Transverse colon (tissue), 4 donors: ENCODE results near the gene SLC17A3. TPM values are rescaled to one million over a fixed set of nuclear protein-coding genes. Genes with fewer than 3 reads are reported as not detected.

ENCODE experiments used
- DNase-seq: peaks from one replicate; pipeline ENCODE4 v3.0.0-alpha.2; 2019
- H3K27ac ChIP-seq, 4 donors: fragments of 200-600 bp; sonication (generic); 2 replicates each; pipeline ENCODE4 v1.5.1; 2016 to 2018; ENCODE audit warnings: inconsistent platforms in 4 of 4
- H3K27me3 ChIP-seq: fragments of 200-600 bp; sonication (generic); 2 replicates; pipeline ENCODE4 v1.5.1; 2017; ENCODE audit warnings: inconsistent platforms
- H3K36me3 ChIP-seq, 4 donors: fragments of 200-600 bp; sonication (generic); 2 replicates each; pipeline ENCODE4 v1.5.1; 2017 to 2019; ENCODE audit warnings: inconsistent platforms in 4 of 4
- H3K4me1 ChIP-seq, 4 donors: fragments of 200-600 bp; sonication (generic); 2 replicates each; pipeline ENCODE4 v1.5.1; 2017 to 2020; ENCODE audit warnings: inconsistent platforms in 4 of 4
- H3K4me3 ChIP-seq, 4 donors: fragments of 200-600 bp; sonication (generic); 1 replicate in 1 of 4; 2 replicates in 3 of 4; pipeline versions ENCODE4 v1.5.1 to v1.6.1; 2017 to 2019; ENCODE audit warnings: inconsistent platforms in 4 of 4
- H3K9me3 ChIP-seq, 2 donors: fragments of 200-600 bp; sonication (generic); 2 replicates each; pipeline ENCODE4 v1.5.1; 2017 to 2019; ENCODE audit warnings: inconsistent platforms in 2 of 2
- CTCF ChIP-seq, 5 experiments: fragments of 200-600 bp in 3 of 5; fragments of 450-650 bp in 2 of 5; sonication (generic) in 3 of 5; IDR thresholded peaks; 1 replicate in 2 of 5; 2 replicates in 3 of 5; pipeline ENCODE4 v1.5.1; 2016 to 2017; ENCODE audit warnings: antibody characterized with exemption in 5 of 5, inconsistent platforms in 3 of 5, mild to moderate bottlenecking in 2 of 5, moderate library complexity in 1 of 5
- EP300 ChIP-seq: sonication (generic); formaldehyde crosslinking; IDR thresholded peaks from one replicate; pipeline ENCODE4 v1.6.1; 2017; ENCODE audit warnings: antibody characterized with exemption, low read depth
- POLR2A ChIP-seq: fragments of 450-650 bp; IDR thresholded peaks from one replicate; pipeline ENCODE4 v1.6.1; 2016; ENCODE audit warnings: antibody characterized with exemption, mild to moderate bottlenecking, moderate library complexity
- POLR2AphosphoS5 ChIP-seq, 3 donors: sonication (generic); formaldehyde crosslinking; IDR thresholded peaks; one replicate each; pipeline ENCODE4 v1.6.1; 2016; ENCODE audit warnings: antibody characterized with exemption in 3 of 3
- WGBS, 2 donors: methylation state at CpG; one replicate each; pipeline ENCODE4 v1.1.5; 2018; ENCODE audit warnings: low coverage in 1 of 2; 5-methylcytosine and 5-hydroxymethylcytosine counted together
- in situ Hi-C, 4 donors: fragments of 200-750 bp; cut with MboI; loops; one replicate each; pipeline versions ENCODE4 v1.15.0 to v1.15.1; 2017; ENCODE audit warnings: low sequenced_read_pairs in 3 of 4, low pct_ligation_motif_present in 1 of 4, low pct_unique_long_range_greater_than_20kb in 1 of 4
- intact Hi-C: fragments of 100-400 bp; cut with DNase I; formaldehyde crosslinking; loops from one replicate; pipeline ENCODE4 v1.15.1; 2023; ENCODE audit warnings: low total_unique reads
- total RNA-seq, 4 donors: library from RNA; depleted of rRNA; stranded (reverse); fragments of >200 nt; gene quantifications; one replicate each; pipeline ENCODE4 v1.1.0, GENCODE V29; 2016

Gene SLC17A3
- total RNA-seq, 4 donors from 2014 or later = not detected

DNA sequence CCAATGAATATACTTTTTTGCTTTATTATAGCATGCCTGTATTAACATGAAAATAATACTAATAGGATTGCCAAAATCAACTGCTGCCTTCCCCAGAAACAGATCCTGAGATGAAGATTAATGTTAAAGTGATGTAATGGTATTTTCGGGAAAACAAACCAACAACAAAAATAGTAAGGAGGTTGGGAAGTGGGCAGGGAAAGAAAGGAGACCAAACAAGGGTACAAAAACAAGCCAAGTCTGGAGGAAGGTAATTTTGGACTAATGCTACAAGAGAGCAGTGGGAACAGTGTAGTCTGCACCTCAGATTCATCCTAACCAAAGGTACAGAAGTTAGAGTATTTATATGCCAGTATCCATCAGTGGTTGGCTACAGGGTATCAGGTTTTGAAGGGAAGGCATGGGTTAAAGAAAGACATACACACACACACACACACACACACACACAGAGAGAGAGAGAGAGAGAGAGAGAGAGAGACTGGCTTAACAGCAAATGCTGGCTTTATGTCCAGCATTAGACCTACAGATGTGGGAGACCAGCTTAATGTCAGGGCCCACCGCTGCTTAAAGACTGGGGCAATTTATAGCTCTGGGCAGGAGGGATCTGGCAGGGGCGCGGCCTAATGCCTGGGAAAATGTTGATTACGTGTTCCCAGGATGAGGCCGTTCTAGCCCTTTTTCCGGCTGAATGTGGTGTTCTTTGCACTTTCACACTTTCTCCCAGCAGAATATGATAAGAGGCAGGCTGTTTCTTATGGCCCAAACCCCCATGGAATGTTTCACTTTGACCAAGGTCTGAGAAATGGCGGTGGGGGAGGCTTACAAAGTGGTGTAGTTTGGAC, 38.4 kb downstream of the SLC17A3 start:
- H3K27me3 ChIP-seq = no peaks in the 10 kb centered on the region
- H3K4me1 ChIP-seq = no peaks in the 10 kb centered on the region
- WGBS, 2 donors = 70 to 72% methylated on average over 8 of the region's 8 CpGs
- no peak for TF ChIP-seq EP300
- TF ChIP-seq POLR2A = no peak
- TF ChIP-seq POLR2AphosphoS5 (IDR thresholded peaks at IDR 0.05) = no peak
- H3K9me3 ChIP-seq = no peaks in the 10 kb centered on the region
- intact Hi-C loops (no loop called here), in situ Hi-C loops (no loop called here)
- no peak overlapping the region for H3K27ac ChIP-seq
- H3K36me3 ChIP-seq = no peaks in the 10 kb centered on the region
- DNase-seq = no peak
- no peak overlapping the region for H3K4me3 ChIP-seq

- Histone ChIP-seq H3K9me3 (no peaks in the 10 kb centered on the region), H3K36me3 (no peaks in the 10 kb centered on the region), H3K27ac (no peak overlapping the region), H3K4me3 (no peak overlapping the region), H3K27me3 (no peaks in the 10 kb centered on the region), H3K4me1 (no peaks in the 10 kb centered on the region)
- in situ Hi-C loops = no loop called here
- WGBS, 2 donors = 56 to 78% methylated on average over 1 of the region's 1 CpG
- intact Hi-C loops = no loop called here
- no peak for DNase-seq
- no peak for TF ChIP-seq POLR2A
Measured at GRCh38 chr6:25834950-25835349, 39.1 kb downstream of the SLC17A3 start.

DNA sequence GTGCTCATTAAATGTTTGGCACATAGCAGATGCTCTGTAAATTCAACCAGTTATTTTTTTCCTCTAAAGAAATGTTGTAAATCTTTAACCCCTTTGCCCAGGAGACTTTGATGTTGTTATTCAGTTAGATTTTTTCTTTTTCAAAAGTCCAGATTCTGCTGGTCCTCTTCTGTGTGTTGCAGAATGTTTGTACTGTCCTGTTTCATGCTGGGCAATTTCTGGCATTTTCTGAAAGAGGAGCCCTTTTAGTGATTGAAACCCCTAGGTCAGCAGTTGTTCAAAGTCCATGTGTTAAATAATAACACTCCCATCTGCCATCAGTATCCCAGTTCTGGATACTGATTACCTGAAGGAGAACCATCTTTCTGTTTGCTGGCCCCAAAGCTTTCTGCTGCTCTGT, 40.9 kb downstream of the SLC17A3 start:
- no peaks in the 10 kb centered on the region for H3K4me1 ChIP-seq
- intact Hi-C loops = no loop called here
- DNase-seq = no peak
- no peaks in the 10 kb centered on the region for H3K27me3 ChIP-seq
- H3K36me3 ChIP-seq = no peaks in the 10 kb centered on the region
- H3K9me3 ChIP-seq = no peaks in the 10 kb centered on the region
- in situ Hi-C loops = no loop called here
- no peak overlapping the region for H3K4me3 ChIP-seq
- TF ChIP-seq CTCF (IDR thresholded peaks at IDR 0.05) = no peak
- no peak for TF ChIP-seq EP300
- no peak for TF ChIP-seq POLR2A
- TF ChIP-seq POLR2AphosphoS5 (IDR thresholded peaks at IDR 0.05) = no peak
- no peak overlapping the region for H3K27ac ChIP-seq

GRCh38 chr6:25832670-25833069, 41.4 kb downstream of the SLC17A3 start:
- H3K4me3 ChIP-seq = no peak overlapping the region
- DNase-seq = no peak
- H3K27ac ChIP-seq = no peak overlapping the region
- intact Hi-C loops = no loop called here
- H3K36me3 ChIP-seq = no peaks in the 10 kb centered on the region
- 69 to 90% methylated on average over 3 of the region's 3 CpGs for WGBS, 2 donors
- no peaks in the 10 kb centered on the region for H3K27me3 ChIP-seq
- in situ Hi-C loops = no loop called here
- TF ChIP-seq POLR2A (no peak), POLR2AphosphoS5 (IDR thresholded peaks at IDR 0.05) (no peak), CTCF (IDR thresholded peaks at IDR 0.05) (no peak), EP300 (no peak)
- no peaks in the 10 kb centered on the region for H3K9me3 ChIP-seq
- H3K4me1 ChIP-seq = no peaks in the 10 kb centered on the region

DNA sequence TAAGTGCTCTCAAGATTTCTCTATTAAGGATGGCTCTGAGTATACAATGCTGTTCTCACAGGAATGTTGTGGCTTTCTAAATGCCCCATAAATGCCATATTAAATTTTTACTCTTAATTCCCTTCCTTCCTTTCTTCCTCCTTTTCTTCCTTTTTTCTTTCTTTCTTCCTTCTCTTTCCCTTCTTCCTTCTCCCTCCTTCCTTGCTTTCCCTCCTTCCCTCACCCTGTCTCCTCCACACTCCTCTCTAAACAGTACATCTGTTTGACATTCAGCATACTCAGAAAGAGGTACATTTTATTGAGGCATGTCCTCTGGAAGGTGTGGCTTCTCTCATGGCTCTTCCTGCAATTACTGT, 41.8 kb downstream of the SLC17A3 start:
- no peaks in the 10 kb centered on the region for H3K27me3 ChIP-seq
- H3K9me3 ChIP-seq = no peaks in the 10 kb centered on the region
- in situ Hi-C loops = no loop called here
- TF ChIP-seq CTCF (IDR thresholded peaks at IDR 0.05) (no peak), EP300 (no peak), POLR2AphosphoS5 (IDR thresholded peaks at IDR 0.05) (no peak), POLR2A (no peak)
- no peak for DNase-seq
- no peaks in the 10 kb centered on the region for H3K4me1 ChIP-seq
- no peak overlapping the region for H3K27ac ChIP-seq
- H3K4me3 ChIP-seq = no peak overlapping the region
- no peaks in the 10 kb centered on the region for H3K36me3 ChIP-seq
- intact Hi-C loops = no loop called here
